CD4-positive, alpha-beta T cell treated with Interleukin-15 for 1 hour (primary cell): ENCODE data around the gene GALT.

Source experiments
- DNase-seq: peaks from one replicate; pipeline ENCODE4 v3.0.0-alpha.2; 2020

Gene GALT

GRCh38 chr9:34686231-34686630, 39.8 kb downstream of the GALT start:
- no peak for DNase-seq

GRCh38 chr9:34686732-34687131, 40.3 kb downstream of the GALT start:
- no peak for DNase-seq

GRCh38 chr9:34687276-34688030, 41.0 kb downstream of the GALT start:
- no peak for DNase-seq

- DNase-seq: no peak
Observed at GRCh38 chr9:34688329-34689115, 42.0 kb downstream of the GALT start.

GRCh38 chr9:34689116-34689470, 42.6 kb downstream of the GALT start:
- DNase-seq: no peak

GRCh38 chr9:34689512-34689911, 43.0 kb downstream of the GALT start:
- DNase-seq: no peak

- no peak for DNase-seq
Observed at GRCh38 chr9:34690983-34691935, 44.8 kb downstream of the GALT start, which contains the start of gene CCL19. Gene CCL19, minus strand, starts transcription at chr9:34691276. Its CDS starts 137 bp downstream, at chr9:34691139.

- DNase-seq: no peak
Observed at GRCh38 chr9:34691936-34692315, 45.5 kb downstream of the GALT start.

- DNase-seq: no peak
Observed at GRCh38 chr9:34693560-34693959, 47.1 kb downstream of the GALT start.

- no peak for DNase-seq
Observed at GRCh38 chr9:34694811-34695210, 48.3 kb downstream of the GALT start.
